Activated T-helper 9 cell treated with anti-CD3 and anti-CD28 coated beads, Interleukin-2, amount 50 U/mL, for 16 hours (primary cell): ENCODE results near the gene PRF1.

Experiments used
- DNase-seq: peaks from one replicate; pipeline ENCODE4 v3.0.0-alpha.2; 2020; ENCODE audit warnings: low read depth

The PRF1 gene

DNA sequence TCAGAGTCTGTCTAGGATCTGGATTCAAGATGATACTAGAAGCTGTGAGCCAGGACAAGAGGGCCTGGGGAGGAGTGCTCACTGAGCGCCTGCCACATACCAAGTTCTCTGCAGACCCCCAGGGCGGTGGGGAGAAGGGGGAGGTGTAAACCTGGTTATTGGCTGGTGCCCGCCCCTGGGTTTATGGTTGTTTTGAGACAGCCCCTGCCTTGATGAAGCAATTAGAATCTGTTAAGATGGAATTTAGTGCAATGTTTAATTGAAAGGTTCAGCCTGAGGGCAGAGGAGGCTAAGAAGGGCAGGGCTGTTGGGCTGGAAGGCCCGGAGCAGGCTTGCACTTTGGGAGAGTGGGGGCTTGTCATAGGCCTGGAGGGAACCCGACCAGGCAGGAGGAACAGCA, 42.7 kb downstream of the PRF1 start:
- no peak for DNase-seq

DNA sequence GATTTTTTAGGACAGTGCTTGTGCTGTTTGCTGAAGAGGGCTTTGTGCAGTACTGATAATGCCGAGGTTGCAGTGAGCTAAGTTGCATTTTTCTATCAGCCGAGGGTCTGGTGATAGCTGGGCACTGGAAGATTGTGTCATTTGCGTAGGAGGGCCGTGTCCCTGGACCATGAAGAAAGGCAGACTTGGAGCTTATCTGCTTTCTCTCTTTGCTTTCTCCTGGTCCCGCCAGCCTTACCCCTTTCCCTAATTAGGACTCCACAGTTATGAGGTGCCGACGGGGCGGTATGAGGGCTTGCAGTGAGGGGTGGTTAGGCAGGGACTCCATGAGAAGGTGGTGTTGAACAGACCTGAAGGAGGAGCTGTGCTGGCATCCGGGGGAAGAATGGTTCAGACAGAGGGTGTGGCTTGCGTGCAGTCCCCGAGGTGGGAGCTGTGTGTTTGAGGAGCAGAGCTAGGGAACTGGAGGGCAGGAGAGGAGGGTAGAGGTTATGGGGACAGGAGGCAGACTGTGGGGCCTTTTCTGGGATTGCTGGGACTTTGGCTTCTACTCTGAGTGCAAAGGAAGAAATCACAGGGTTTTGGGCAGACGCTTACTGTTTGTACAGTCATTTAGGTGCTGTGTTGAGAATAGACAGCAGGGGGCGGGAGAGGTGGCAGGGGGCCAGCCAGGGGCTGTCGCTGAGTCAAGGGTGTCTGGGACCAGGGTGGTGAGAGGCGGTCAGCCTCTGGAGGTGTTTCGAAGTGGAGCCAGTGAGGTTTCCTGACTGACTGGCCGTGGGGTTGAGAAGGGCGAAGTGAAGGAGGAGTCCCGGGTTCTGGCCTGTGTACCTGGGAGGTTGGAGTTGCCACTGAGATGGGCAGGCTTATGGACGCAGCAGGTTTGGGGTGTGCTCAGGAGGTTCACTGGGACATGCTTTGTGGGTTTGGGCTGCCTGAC, 43.4 kb downstream of the PRF1 start:
- DNase-seq = peak; percentile 22

DNA sequence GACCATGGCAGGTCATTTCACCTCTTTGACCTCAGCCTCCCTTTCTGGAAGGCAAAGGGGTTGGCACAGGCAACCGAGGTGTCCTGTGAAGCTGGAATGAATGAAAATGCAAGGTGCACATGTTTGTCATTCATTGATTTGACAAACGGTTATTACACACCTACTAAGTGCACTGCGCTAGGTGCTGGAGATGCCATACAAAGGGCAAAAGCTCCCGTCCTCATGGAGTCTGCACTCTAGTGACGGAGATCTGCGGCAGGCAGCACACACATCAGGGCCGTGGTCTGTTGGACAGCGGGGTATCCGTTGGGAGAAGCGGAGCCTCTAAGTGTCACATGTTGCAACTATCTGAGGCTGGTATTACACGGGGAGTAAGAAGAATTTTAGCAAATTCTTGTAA, 44.2 kb downstream of the PRF1 start:
- DNase-seq = no peak

DNA sequence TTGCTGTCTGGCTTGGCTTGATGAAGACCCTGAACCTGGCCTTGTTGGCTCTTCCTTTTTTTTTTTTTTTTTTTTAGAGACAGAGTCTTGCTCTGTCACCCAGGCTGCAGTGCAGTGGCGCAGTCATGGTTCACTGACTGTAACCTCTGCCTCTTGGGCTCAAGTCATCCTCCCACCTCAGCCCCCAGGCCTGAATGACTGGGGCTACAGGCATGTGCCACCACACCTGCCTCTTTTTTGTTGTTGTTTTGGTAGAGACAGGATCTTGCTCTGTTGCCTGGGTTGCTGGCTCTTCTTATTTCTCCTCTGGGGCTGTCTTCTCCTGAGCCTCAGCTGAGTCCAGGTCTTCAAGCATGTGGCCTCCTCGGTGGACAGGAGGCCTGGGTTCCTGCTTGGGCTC, 44.7 kb downstream of the PRF1 start:
- no peak for DNase-seq

DNA sequence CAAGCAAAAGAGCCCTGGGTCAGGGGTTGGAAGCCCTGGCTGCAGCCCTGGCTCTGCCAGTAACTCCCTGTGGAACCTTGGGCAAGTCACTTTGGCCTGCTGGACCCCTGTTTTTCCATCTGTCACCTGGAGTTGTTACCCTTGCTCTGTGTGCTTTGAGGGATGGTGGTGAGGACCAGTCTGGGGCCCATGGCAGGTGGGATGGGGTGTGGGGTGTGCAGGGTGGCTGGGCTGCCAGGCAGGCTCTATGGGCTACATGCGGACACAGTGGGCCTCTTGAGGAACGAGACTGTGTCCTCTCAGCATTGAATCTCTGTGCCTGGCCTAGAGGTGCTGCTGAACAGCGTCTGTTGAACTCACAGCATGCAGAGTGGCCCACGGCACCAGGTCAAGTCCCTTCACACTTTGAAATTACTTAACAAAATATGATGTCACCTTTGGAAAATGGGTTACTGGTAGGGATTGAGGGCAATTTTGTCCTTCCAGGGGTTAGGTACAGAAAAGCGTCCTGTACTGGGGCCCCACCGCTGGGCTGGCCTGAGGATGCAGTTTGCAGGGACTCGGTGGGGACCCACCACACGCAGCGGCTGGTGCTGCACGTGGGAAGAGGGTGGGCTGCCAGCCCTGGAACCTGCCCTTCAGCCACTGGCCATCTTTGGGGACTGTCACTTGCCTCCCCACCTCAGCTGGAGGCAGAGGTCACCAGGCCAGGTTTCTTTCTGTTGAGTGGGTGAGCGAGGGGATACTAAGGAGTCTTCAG, 45.3 kb downstream of the PRF1 start:
- no peak for DNase-seq

DNA sequence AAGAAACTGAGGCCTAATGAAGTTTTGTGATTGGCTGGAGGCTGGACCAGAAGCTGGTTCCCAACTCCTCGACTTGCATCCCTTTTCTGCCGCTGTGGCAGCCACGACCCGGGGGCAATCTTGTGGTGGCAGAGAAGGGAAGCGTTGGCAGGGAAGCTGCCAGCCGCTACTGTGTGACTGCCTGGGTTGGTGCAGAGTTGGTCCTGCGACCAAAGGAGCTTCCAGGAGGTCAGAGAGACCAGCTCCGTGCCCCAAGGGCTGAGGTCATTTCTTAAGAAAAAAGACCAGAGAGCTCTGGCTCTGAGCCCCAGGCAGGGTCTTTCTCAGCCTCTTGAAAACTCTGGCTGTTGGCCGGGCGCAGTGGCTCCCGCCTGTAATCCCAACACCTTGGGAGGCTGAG, 47.2 kb downstream of the PRF1 start:
- no peak for DNase-seq

DNA sequence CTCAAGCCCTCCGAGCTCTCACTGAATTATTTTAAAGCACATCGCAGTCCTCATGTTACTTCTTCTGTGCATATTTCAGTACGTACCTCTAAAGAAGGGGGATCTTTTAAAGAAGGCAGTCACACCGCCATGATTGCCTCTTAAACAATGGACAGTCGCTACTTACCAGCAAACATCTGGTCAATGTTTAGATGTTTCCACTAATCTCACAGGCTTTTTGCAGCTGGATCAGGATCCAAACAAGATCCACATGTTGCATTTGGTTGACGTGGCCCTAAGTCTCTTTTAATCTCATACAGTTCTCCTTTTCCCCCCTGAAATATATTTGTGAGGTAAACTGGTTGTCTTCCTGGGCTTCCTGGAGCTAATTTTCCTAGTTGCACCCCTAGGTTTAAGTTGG, 50.0 kb downstream of the PRF1 start:
- DNase-seq = no peak

DNA sequence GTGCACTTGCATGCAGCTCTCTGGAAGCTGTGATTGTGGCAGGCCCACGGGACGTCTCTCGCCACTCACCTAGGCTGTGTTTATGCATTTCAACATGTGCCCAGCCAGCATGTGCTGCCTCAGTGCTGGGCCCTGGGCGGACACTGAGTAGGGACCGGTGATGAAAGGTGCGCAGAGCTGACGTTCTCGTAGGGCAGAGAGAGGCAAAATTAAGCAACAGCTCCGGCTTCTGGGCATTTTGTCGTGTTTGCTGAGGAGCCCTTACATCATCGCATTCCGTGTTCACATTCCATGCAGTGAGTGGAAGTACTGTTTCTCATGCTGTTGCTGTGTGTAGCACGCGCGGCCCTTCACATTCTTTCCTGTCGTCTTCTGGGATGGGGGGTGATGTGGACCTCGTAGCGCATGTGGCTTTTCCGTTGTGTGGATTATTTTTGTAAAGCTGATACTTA, 50.5 kb downstream of the PRF1 start:
- DNase-seq = no peak

DNA sequence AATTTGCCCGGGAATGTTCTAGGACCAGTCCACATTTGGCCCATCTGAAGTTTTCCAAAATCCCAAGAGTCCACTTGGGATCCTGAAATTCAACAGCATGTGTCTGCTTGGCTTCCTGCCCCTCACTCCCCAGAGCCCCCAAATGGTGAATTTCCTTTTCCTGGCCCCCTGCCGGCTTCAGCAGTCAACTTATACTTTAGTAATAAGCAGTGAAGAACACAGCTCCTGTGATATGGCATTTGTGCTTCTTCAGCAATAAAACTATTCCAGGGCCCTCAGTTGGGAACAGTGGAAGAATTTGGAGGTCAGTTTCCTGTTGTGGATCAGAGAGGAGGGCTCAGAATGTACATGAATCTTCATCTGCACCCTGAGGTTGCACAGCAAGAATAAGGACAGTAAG, 51.1 kb downstream of the PRF1 start:
- DNase-seq = no peak

DNA sequence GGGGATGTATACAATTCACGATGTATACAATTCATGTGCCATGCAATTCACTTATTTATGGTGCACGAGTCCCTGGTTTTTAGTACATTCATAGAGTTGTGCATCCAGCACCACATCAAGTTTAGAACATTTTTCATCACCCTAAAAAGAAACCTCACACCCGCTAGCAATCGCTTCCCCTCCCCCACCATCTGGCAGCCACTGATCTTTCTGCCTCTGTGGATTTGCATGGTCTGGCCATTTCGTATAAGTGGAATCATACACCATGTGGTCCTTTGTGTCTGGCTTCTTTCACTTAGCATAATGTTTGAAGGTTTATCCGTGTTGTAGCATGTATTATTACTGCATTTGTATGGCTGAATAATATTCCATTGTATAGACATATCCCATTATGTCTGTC, 52.1 kb downstream of the PRF1 start:
- no peak for DNase-seq

DNA sequence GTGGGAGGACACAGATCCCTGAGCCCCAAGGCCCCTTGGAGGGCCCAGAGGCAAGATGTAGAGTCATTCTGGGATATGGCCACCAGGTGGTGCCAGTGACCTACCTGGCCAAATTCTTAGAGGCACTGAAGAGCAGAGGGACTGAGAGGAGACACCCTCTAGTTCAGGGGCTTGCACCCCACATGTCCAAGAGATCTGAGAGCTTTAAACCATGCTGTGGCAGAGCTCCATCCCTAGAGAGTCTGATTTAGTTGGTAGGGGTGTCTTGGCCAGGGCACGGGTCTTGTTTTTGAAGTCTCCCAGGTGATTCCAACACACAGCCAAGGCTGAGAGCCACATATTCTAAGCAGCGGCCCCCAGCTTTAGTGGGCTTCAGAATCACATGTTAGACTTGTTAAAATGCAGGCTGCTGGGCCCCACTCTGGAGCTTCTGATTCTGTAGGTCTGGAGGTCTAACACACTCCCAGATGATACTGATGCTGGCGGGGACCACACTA, 52.5 kb downstream of the PRF1 start:
- peak; percentile 56 for DNase-seq

DNA sequence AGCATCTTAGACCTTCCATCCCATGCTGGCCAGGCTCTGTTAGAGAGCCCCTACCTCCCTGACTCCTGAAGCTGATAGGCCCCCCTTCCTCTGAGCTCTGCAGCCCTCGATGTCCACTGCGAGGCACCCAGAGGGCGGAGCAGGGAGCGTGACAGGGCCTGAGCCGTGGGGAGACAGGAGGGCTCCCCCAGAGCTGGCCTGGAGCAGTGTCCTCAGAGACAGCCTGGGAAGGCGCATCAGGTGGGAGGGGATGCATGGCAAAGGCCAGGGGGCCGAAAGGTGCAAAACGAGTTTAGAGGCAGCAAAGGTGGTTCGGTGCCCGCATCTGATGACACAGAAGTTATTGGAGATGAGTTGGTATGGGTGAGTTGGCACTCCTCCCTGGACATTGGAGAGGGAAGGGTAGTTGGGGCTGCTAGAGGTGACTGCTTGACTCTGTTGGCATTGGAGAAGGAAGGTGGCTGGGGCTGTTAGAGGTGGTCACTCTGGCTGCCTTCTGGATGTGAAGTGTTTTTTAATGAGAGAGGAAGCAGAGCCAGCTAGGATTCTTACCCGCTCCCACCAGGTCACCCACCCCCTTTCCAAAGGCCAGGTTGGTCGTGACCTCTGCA, 53.1 kb downstream of the PRF1 start:
- DNase-seq = no peak
